HK-2 (cell line): Measurements from ENCODE around the gene CTCF.
A peak's percentile ranks its signal among the peaks of the same experiment; 100 is the strongest.

ENCODE experiments used
- DNase-seq: peaks from one replicate; pipeline ENCODE4 v3.0.0-alpha.2; 2018; ENCODE audit not compliant: unreplicated experiment

CTCF gene

GRCh38 chr16:67534431-67534830 lies 27.9 kb upstream of the CTCF start:
- DNase-seq: no peak

DNA sequence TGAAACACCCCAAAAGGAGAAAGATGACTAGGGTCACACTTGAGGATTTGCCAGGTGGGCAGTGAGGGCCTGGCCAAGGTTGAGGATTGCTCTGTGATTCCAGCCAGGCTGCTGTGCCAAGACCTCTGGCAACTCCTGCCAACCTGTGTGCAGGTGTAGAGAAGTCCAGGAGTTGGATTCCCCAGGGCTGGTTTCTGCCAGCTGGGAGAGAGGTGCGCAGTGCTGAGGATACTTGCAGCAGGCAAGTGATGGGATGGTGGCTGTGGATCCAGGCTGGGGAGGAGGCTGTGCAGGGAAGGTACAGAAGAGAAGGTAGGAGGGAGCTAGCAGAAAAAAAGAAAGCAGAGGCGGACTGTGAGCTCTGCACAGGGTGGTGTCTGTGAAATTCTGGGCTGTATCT lies 27.1 kb upstream of the CTCF start:
- no peak for DNase-seq

DNA sequence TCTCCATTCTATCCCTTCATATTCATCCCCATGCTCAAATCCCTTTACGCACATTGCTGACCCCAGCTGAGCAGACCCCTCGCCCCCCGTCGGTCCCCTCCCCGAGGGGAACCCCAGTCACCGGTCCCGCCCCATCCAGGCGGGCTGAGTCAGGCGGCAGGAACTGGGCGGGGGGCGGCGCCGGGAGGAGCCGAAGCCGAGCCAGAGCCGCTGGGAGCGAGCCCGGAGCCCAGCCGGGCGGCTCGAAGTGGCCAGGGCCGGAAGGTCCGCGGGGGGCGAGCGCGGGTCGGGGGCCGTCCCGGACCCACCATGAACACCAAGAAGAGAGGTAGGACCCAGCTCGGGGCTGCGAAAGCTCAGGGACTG lies 25.1 kb upstream of the CTCF start:
- DNase-seq: no peak

DNA sequence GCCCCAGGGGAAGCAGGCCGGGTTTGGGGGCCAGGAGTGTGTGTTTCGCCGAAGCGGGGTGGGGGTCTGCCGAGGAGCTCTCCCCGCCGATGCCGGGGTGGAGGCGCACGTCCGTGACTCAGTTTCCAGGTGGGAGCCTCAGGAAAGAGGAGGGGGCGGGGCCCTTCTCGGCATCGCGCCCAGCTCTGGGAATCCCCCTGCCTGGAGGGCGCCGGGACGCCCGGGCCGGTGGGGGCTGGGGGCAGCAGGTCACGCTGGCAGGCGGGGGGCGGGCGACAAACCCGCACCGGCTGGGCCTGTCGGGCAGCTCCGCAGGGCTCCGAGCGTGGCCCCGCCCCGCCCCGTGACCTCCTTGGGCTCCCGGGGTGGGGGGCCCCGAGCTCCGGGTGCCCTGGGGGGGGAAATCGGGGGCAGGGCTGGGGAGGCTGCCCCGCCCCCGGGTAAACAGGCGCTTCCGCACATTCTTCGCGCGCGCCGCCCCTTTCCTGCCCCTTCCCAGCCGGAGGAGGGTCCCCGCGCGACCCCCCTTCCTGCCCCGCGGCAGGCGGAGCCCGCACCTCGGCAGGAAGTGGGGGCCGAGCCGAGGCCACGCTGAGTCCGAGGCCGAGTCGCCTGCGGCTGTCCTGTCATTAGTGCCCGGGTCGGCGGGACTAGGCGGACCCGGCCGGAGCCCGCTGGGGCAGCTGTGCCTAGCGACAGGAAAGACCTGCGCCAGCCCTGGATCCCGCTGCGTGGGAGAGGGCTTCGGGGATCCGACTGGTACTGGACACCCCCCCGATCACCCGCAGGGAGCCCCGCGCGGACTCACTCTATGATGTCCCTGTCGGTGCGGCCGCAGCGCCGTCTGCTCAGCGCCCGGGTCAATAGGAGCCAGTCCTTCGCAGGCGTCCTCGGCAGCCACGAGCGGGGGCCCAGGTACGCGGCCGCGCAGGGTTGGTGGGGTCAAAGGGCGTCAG lies 24.4 kb upstream of the CTCF start:
- no peak for DNase-seq

GRCh38 chr16:67538666-67539101 lies 23.6 kb upstream of the CTCF start:
- DNase-seq: no peak

DNA sequence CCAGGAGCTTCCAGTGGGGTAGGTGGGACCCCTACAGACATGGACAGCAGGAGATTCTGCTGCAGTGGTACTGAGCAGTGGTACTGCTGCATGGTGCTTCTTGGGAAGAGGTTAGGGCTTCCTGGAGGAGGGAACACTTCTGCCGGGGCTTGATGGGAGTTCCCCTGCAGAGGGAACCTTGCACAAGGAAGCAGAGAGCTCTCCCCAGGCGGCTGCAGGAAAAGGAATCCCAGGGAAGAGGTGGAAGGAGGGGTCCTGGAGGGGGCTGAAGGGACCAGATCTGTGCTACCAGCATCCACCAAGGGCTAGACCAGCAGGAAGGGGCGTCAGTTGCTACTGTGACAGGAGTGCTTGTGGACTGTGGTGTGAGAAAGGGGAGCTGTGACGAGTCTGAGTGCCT lies 23.1 kb upstream of the CTCF start:
- DNase-seq: no peak

DNA sequence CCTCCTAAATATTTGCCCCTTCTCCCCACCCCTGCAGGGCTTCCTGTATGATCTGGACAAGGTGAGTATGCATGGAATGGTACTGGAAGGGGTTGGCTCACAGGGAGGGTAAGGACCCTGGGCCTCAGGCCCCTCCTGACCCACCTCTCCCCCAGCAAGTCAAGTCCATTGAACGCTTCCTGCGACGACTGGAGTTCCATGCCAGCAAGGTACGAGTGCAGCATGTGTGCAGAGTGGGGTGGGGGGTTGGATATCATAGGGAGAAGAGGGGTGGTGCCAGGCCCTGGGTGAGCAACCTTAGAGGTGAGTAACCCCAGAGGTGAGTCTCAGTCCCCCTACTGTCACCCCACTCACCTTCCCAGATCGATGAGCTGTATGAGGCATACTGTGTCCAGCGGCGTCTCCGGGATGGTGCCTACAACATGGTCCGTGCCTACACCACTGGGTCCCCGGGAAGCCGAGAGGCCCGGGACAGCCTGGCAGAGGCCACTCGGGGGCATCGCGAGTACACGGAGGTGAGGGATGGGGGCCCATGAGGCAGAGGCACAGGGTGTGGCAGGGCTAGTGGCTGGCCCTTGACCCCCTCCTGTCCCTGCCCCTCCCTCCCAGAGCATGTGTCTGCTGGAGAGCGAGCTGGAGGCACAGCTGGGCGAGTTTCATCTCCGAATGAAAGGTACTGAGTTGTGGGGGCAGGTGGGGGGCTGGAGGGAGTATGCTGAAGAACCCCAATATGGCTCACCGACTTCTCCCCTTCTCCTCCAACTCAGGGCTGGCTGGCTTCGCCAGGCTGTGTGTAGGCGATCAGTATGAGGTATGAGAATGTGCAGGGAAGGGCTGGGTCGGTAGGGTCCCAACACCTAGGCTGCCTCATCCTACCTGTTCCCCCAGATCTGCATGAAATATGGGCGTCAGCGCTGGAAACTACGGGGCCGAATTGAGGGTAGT lies 22.4 kb upstream of the CTCF start:
- no peak for DNase-seq

DNA sequence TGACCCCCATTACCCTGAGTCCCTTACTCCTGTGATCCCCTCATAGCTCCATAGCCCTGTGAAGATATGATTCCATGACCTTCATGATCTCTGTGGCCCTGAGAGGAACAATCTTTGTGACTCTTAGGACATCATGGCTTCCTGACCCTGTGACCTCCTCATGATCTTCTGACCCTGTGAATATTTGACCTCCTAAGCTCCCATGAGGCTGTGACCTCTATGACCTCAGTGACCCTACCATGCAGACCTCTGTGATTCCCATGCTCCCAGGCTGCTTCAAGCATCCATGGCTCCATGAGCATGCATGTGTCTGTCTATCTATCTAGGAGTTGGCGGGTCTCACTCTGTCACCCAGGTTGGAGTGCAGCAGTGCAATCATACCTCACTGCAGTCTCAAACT lies 21.6 kb upstream of the CTCF start:
- DNase-seq: no peak

DNA sequence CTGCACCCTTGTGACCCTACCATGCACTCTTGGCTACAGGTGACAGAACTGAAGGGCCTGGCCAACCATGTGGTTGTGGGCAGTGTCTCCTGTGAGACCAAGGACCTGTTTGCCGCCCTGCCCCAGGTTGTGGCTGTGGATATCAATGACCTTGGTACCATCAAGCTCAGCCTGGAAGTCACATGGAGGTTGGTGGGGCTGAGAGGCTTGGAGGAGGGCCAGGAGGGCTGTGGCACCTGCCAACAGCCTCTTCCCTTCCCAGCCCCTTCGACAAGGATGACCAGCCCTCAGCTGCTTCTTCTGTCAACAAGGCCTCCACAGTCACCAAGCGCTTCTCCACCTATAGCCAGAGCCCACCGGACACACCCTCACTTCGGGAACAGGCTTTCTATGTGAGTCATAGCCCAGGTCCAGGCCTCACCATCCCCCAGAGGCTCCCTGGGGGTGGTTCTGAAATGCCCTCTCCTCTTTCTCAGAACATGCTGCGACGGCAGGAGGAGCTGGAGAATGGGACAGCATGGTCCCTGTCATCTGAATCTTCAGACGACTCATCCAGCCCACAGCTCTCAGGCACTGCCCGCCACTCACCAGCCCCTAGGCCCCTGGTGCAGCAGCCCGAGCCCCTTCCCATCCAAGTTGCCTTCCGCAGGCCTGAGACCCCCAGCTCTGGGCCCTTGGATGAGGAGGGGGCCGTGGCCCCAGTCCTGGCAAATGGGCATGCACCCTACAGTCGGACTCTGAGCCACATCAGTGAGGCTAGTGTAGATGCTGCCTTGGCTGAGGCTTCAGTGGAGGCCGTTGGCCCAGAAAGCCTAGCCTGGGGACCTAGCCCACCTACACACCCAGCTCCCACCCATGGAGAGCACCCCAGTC lies 20.7 kb upstream of the CTCF start:
- DNase-seq: peak; percentile 53

DNA sequence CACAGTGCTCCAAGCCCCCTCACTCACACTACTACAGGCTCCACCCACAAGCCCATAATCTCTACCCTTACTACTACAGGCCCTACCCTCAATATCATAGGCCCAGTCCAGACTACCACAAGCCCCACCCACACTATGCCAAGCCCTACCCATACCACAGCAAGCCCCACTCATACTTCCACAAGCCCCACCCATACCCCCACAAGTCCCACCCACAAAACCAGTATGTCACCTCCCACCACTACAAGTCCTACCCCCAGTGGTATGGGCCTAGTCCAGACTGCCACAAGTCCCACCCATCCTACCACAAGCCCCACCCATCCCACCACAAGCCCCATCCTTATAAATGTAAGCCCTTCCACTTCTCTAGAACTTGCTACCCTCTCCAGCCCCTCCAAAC lies 19.9 kb upstream of the CTCF start:
- DNase-seq: peak; percentile 67

DNA sequence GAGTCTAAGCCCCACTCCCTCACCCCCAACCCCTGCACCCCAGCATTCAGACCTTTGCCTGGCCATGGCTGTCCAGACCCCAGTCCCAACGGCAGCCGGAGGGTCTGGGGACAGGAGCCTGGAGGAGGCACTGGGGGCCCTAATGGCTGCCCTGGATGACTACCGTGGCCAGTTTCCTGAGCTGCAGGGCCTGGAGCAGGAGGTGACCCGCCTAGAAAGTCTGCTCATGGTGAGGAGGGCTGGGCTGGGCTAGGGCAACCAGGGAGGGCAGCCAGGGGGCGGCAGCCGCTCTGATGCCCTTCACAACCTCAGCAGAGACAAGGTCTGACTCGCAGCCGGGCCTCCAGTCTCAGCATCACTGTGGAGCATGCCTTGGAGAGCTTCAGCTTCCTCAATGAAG lies 19.3 kb upstream of the CTCF start:
- DNase-seq: no peak

- DNase-seq: no peak
Observed at GRCh38 chr16:67543582-67543981, 18.7 kb upstream of the CTCF start.

- DNase-seq: no peak
Observed at GRCh38 chr16:67544329-67544841, 17.9 kb upstream of the CTCF start.

- DNase-seq: no peak
Observed at GRCh38 chr16:67544844-67545664, 17.3 kb upstream of the CTCF start.

GRCh38 chr16:67545665-67546024 lies 16.7 kb upstream of the CTCF start:
- DNase-seq: no peak

DNA sequence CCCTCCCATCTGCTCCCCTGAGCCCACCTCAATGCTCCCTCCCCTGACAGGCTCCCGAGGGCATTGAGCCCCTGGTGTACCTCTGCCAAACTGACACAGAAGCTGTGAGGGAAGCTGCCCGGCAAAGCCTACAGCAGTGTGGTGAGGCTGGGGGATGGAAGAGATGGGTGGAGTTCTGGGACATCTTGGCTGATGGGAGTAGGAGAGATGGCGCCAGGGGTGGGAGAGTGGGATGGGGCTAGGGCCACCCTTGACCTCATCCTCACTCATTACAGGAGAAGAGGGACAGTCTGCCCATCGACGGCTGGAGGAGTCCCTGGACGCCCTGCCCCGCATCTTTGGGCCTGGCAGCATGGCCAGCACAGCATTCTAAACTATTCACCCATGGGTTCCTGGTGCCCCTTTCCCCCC lies 16.2 kb upstream of the CTCF start:
- no peak for DNase-seq

DNA sequence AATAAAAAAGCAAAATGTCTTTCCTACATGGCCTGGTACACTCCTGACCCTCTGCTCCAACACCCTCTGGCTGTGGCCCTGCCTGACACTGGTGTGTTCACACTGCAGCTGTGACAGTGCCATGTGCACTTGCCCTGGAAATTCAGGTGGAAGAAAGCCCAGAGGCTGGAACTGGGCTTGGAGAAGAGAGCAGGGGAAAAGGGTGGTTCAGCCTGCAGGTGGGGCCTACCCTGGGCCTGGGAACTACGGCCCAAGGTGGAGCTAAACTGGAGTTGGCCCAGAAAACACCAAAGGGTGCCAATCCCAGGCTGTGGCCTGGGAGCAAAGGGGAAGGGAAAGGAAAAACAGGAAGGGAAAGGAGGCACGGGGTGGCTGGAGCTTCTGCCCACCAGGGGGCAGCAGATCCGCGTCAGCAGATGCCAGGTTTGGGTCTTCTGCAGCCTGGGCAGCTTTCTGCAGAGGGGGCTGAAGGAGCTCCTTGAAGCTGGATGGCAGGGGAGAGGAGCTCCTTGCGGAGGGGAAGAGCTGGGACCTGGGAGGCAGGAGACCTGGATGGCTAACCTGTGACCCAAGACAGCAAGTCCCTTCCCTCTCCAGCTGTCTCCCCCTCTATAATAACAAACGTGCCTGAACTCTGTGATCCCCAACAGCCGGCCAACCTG lies 15.4 kb upstream of the CTCF start:
- peak; percentile 75 for DNase-seq

- DNase-seq: no peak
Observed at GRCh38 chr16:67547423-67548264, 14.7 kb upstream of the CTCF start.
